ENCODE results near the gene PKIB.

GRCh38 chr6:122755901-122756300, 145.7 kb downstream of the PKIB start:
- TF ChIP-seq CTCF (IDR thresholded peaks at IDR 0.05; ENCODE audit: insufficient read depth, low read depth, low read length) (no peak), EZH2 (IDR thresholded peaks at IDR 0.05; ENCODE audit: insufficient read depth, low read length) (no peak)

All from astrocyte (in vitro differentiated cells and primary cell).